Smooth muscle cell (in vitro differentiated cells): ENCODE results near the gene HIBCH. TPM values are rescaled to one million over a fixed set of nuclear protein-coding genes. Genes with fewer than 3 reads are reported as not detected.
A peak's percentile ranks its signal among the peaks of the same experiment; 100 is the strongest.

Experiments used
- DNase-seq: peaks from one replicate; lab custom pipeline; 2025; ENCODE audit not compliant: unreplicated experiment; lab: John Stamatoyannopoulos, UW
- H2AFZ ChIP-seq: fragments of 200-600 bp; sonication (generic); 2 replicates; pipeline ENCODE4 v1.6.0; 2016; ENCODE audit warnings: antibody characterized with exemption, low read depth, mild to moderate bottlenecking
- H3F3A ChIP-seq: fragments of 200-600 bp; sonication (generic); 2 replicates; pipeline ENCODE4 v1.6.0; 2017; ENCODE audit warnings: antibody characterized with exemption, low read depth
- H3K27ac ChIP-seq: fragments of 200-600 bp; sonication (generic); 2 replicates; pipeline ENCODE4 v1.5.1; 2016; ENCODE audit warnings: low read depth, mild to moderate bottlenecking
- H3K27me3 ChIP-seq: fragments of 200-600 bp; sonication (generic); 2 replicates; pipeline ENCODE4 v1.6.1; 2016; ENCODE audit warnings: low read depth, mild to moderate bottlenecking
- H3K36me3 ChIP-seq: fragments of 200-600 bp; sonication (generic); 2 replicates; pipeline ENCODE4 v1.5.1; 2016; ENCODE audit warnings: low read depth
- H3K4me1 ChIP-seq: fragments of 200-600 bp; sonication (generic); 2 replicates; pipeline ENCODE4 v1.5.1; 2016; ENCODE audit warnings: low read depth
- H3K4me2 ChIP-seq: fragments of 200-600 bp; sonication (generic); 2 replicates; pipeline ENCODE4 v1.6.0; 2016; ENCODE audit warnings: mild to moderate bottlenecking
- H3K4me3 ChIP-seq: fragments of 200-600 bp; sonication (generic); 2 replicates; pipeline ENCODE4 v1.5.1; 2016; ENCODE audit warnings: mild to moderate bottlenecking
- H3K79me2 ChIP-seq: fragments of 200-600 bp; sonication (generic); 2 replicates; pipeline ENCODE4 v1.6.0; 2016; ENCODE audit warnings: low read depth, mild to moderate bottlenecking
- H3K9ac ChIP-seq: fragments of 200-600 bp; sonication (generic); 2 replicates; pipeline ENCODE4 v1.6.0; 2016; ENCODE audit warnings: low read depth
- H3K9me3 ChIP-seq: fragments of 200-600 bp; sonication (generic); replicated peaks from 2 replicates; pipeline ENCODE4 v1.5.1; 2016; ENCODE audit warnings: low read depth
- H4K20me1 ChIP-seq: fragments of 200-600 bp; sonication (generic); 2 replicates; pipeline ENCODE4 v1.6.0; 2016; ENCODE audit warnings: low read depth
- CTCF ChIP-seq: fragments of 200-600 bp; sonication (generic); IDR thresholded peaks from 2 replicates; pipeline ENCODE4 v1.5.1; 2017; ENCODE audit warnings: borderline replicate concordance, mild to moderate bottlenecking, antibody characterized with exemption; ENCODE audit not compliant: insufficient read depth, poor library complexity, severe bottlenecking
- WGBS: methylation state at CpG from one replicate; pipeline ENCODE4 v1.1.7; 2016; ENCODE audit warnings: low lambda C conversion rate; 5-methylcytosine and 5-hydroxymethylcytosine counted together
- polyA plus RNA-seq: library from polyadenylated mRNA; unstranded; fragments of >200 nt; fragmentation: Nextera tagmentation; extraction: Ambion mirVana; gene quantifications from 2 replicates; pipeline ENCODE4 v1.2.1, GENCODE V29; 2016
- total RNA-seq: library from RNA; depleted of rRNA; stranded (reverse); fragments of >200 nt; gene quantifications from 2 replicates; pipeline ENCODE4 v1.2.3, GENCODE V29; 2014

The HIBCH gene
- total and polyA plus RNA-seq, 2 experiments from 2014 or later: 16.6 to 18.1 TPM

- no peak for DNase-seq
- Histone ChIP-seq H3K27ac (no peak overlapping the region), H3K79me2 (no peaks in the 10 kb centered on the region), H3F3A (no peaks in the 10 kb centered on the region), H3K27me3 (no peaks in the 10 kb centered on the region), H3K4me2 (no peak overlapping the region), H3K9ac (no peak overlapping the region), H3K36me3 (no peaks in the 10 kb centered on the region), H2AFZ (no peak overlapping the region), H4K20me1 (no peaks in the 10 kb centered on the region), H3K4me3 (peak overlapping the region; percentile 21), H3K9me3 (no peaks in the 10 kb centered on the region), H3K4me1 (no peaks in the 10 kb centered on the region)
- TF ChIP-seq CTCF: no peak
Measured at GRCh38 chr2:190335225-190335559, 15.6 kb upstream of the HIBCH start.

- no peaks in the 10 kb centered on the region for H3K4me1 ChIP-seq
- no peaks in the 10 kb centered on the region for H3K9me3 ChIP-seq
- H2AFZ ChIP-seq: no peak overlapping the region
- no peaks in the 10 kb centered on the region for H3K36me3 ChIP-seq
- WGBS: 60% methylated on average over 8 of the region's 8 CpGs
- no peak overlapping the region for H3K4me2 ChIP-seq
- no peaks in the 10 kb centered on the region for H4K20me1 ChIP-seq
- H3K27me3 ChIP-seq: no peaks in the 10 kb centered on the region
- no peak for DNase-seq
- H3K79me2 ChIP-seq: no peaks in the 10 kb centered on the region
- H3K4me3 ChIP-seq: peak overlapping the region; percentile 21
- no peak overlapping the region for H3K9ac ChIP-seq
- no peak for TF ChIP-seq CTCF
- no peak overlapping the region for H3K27ac ChIP-seq
- H3F3A ChIP-seq: no peaks in the 10 kb centered on the region
Measured at GRCh38 chr2:190334479-190335224, 15.0 kb upstream of the HIBCH start.

GRCh38 chr2:190333928-190334327, 14.3 kb upstream of the HIBCH start:
- Histone ChIP-seq H3K4me3 (no peak overlapping the region), H2AFZ (no peak overlapping the region), H3K27me3 (no peaks in the 10 kb centered on the region), H3K9me3 (no peaks in the 10 kb centered on the region), H3F3A (no peaks in the 10 kb centered on the region), H3K4me1 (no peaks in the 10 kb centered on the region), H3K9ac (no peak overlapping the region), H3K79me2 (no peaks in the 10 kb centered on the region), H4K20me1 (no peaks in the 10 kb centered on the region), H3K36me3 (no peaks in the 10 kb centered on the region), H3K4me2 (no peak overlapping the region), H3K27ac (no peak overlapping the region)
- no peak for DNase-seq
- no peak for TF ChIP-seq CTCF
- WGBS: 96% methylated on average over 2 of the region's 2 CpGs

GRCh38 chr2:190333395-190333794, 13.8 kb upstream of the HIBCH start:
- no peaks in the 10 kb centered on the region for H3K4me1 ChIP-seq
- no peak overlapping the region for H3K9ac ChIP-seq
- no peaks in the 10 kb centered on the region for H3K36me3 ChIP-seq
- no peaks in the 10 kb centered on the region for H3K27me3 ChIP-seq
- no peak overlapping the region for H2AFZ ChIP-seq
- no peaks in the 10 kb centered on the region for H4K20me1 ChIP-seq
- WGBS: 81% methylated on average over 8 of the region's 8 CpGs
- no peaks in the 10 kb centered on the region for H3K79me2 ChIP-seq
- no peak for TF ChIP-seq CTCF
- no peak overlapping the region for H3K27ac ChIP-seq
- H3K4me3 ChIP-seq: no peak overlapping the region
- H3K4me2 ChIP-seq: no peak overlapping the region
- no peaks in the 10 kb centered on the region for H3F3A ChIP-seq
- H3K9me3 ChIP-seq: no peaks in the 10 kb centered on the region
- no peak for DNase-seq
